Airway epithelial cell (primary cell): Measurements from ENCODE around the gene SPANXN1. TPM values are rescaled to one million over a fixed set of nuclear protein-coding genes. Genes with fewer than 3 reads are reported as not detected.

ENCODE experiments used
- total RNA-seq: library from RNA; depleted of rRNA; stranded (reverse); fragments of >200 nt; gene quantifications from 2 replicates; pipeline ENCODE4 v1.2.3, GENCODE V29; 2015

SPANXN1 gene
- not detected in 2 replicates for total RNA-seq

GRCh38 chrX:145247203-145247602 is at the start of gene SPANXN1:
Gene SPANXN1 (plus strand): TSS chrX:145247503. CDS start chrX:145247587, 84 bp downstream.

